ENCODE results near the gene FANCF.

GRCh38 chr11:22668005-22668796 is 42.6 kb upstream of the FANCF start:
- TF ChIP-seq SIN3A (IDR thresholded peaks at IDR 0.05; ENCODE audit: borderline replicate concordance, insufficient read depth, low read length) = no peak
- no peak for TF ChIP-seq POLR2AphosphoS5 (IDR thresholded peaks at IDR 0.05; ENCODE audit: low read depth, low read length)
- TF ChIP-seq TAF1 (IDR thresholded peaks at IDR 0.05; ENCODE audit: borderline replicate concordance, insufficient read depth, low read length) = no peak
- no peak for TF ChIP-seq REST (IDR thresholded peaks at IDR 0.05; ENCODE audit: insufficient read depth in 1 of 2, low read depth in 2 of 2, low read length in 2 of 2)
- TF ChIP-seq FOXP2 (optimal IDR thresholded peaks at IDR 0.05; ENCODE audit: borderline replicate concordance, extremely low read depth, extremely low read length, insufficient read depth) = no peak
